Measurements from ENCODE around the gene ANAPC15.

- TF ChIP-seq CTCF (conservative IDR thresholded peaks at IDR 0.05 in 1 of 2, IDR thresholded peaks at IDR 0.05 in 1 of 2; ENCODE audit: low read depth in 1 of 2, low read length in 2 of 2) (peak; percentile 90 to 93), EZH2 (IDR thresholded peaks at IDR 0.05; ENCODE audit: low read length, missing control alignments) (no peak)
Measured at GRCh38 chr11:72091292-72091691, 21.2 kb downstream of the ANAPC15 start.
